HG03558 (cell line): ENCODE measurements around the gene CNFN.
"Not testable (repeated sequence)": the region's sequence is repeated elsewhere in the genome, so short reads cannot be mapped to it uniquely, and the experiment has no call there.

Source experiments
- ATAC-seq: cut with Tn5 transposase; IDR thresholded peaks from one replicate; pipeline ENCODE4 v1.9.1; 2021; ENCODE audit warnings: moderate number of reproducible peaks; ENCODE audit not compliant: unreplicated experiment; ENCODE audit errors: extremely low read depth

Gene CNFN

DNA sequence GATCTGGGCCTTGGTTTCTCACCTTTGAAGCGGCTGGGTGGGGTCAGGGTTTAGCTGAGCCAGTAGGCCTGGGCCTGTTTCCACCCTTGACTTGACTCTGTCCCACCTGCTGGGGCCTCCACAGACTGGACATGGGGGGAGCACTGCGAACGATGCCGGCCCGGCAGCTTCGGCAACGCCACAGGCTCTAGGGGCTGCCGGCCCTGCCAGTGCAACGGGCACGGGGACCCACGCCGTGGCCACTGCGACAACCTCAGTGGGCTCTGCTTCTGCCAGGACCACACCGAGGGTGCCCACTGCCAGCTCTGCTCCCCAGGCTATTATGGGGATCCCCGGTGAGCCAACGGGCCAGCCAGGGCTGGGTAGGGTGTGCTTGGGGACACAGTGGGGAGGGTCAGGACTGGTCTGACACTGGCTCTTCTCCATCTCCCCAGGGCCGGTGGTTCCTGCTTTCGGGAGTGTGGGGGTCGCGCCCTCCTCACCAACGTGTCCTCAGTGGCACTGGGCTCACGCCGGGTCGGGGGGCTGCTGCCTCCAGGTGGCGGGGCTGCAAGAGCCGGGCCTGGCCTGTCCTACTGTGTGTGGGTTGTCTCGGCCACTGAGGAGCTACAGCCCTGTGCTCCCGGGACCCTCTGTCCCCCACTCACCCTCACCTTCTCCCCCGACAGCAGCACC lies 36.6 kb downstream of the CNFN start:
- no peak for ATAC-seq

- ATAC-seq = no peak
These were observed 37.5 kb downstream of the CNFN start for GRCh38 chr19:42352301-42353259.

DNA sequence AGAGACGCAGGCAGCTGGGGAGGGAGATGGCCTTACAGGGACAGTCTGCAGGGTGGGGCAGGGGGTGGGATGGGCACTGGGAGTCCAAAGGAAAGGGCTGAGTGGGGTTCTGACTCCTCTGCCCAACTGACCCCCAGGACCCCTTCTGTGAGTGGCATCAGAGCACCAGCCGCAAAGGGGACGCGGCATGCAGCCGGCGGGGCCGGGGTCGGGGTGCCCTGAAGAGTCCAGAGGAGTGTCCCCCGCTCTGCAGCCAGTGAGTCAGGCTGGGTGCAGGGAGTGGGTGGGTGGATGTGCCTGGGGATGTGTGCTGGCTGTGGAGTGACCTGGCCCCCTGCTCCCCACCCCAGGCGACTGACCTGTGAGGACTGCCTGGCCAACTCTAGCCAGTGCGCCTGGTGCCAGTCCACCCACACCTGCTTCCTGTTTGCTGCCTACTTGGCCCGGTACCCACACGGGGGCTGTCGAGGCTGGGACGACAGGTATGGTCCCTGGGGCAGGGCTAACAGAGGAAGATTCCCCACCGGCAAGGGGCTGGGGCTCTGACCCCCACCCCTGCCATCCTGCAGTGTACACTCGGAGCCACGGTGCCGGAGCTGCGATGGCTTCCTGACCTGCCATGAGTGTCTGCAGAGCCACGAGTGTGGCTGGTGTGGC lies 38.9 kb downstream of the CNFN start:
- ATAC-seq = no peak

- ATAC-seq = no peak
These were observed 39.7 kb downstream of the CNFN start for GRCh38 chr19:42350417-42350816.

GRCh38 chr19:42349378-42350107 lies 40.6 kb downstream of the CNFN start:
- no peak for ATAC-seq

GRCh38 chr19:42348211-42348610 lies 41.9 kb downstream of the CNFN start:
- no peak for ATAC-seq

- no peak for ATAC-seq
These were observed 44.8 kb downstream of the CNFN start for GRCh38 chr19:42345191-42345812.

GRCh38 chr19:42344336-42344893 lies 45.7 kb downstream of the CNFN start:
- no peak for ATAC-seq

DNA sequence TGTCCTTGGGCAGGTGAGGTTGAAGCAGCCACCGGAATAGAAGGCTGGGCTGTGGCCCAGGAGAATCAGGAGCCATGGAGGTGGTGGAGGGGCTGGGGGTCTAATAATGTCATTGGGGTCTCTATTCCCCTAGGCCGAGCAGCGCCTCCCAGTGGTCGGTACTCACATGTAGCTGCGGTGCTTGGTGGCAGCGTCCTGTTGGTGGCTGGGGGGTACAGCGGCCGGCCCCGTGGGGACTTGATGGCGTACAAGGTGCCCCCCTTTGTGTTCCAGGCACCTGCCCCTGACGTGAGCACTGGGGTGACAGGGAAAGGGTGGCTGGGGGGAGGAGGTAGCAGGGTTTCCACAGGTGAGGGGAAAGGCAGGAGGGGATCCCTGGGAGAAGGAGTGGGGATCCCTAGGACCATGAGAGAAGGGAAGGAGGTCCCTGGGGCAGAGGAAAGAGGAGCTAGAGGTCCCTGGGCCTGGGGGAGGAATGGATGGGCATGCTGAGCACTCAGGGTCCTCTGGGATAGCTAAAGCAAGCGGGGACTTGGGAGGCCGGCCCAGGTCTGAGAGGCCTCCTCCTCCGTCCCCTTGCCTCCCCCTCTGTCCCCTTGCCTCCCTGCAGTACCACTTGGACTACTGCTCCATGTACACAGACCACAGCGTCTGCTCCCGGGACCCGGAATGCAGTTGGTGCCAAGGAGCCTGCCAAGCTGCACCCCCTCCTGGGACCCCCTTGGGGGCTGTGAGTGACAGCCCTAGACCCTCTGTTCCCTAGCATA lies 46.6 kb downstream of the CNFN start:
- ATAC-seq = no peak

DNA sequence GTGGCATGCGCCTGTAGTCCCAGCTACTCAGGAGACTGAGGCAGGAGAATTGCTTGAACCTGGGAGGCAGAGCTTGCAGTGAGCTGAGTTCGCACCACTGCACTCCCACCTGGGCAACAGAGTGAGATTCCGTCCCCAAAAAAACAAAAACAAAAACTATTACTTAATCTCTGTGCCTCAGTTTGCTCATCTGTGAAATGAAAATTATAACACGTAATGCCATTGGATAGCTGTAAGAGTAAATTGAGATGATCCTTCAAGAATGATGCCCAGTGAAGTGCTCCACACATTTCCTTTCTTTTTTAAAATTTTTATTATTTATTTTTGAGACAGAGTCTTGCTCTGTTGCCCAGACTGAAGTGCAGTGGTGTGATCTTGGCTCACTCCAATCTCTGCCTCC lies 50.2 kb downstream of the CNFN start:
- not testable (repeated sequence) for ATAC-seq

DNA sequence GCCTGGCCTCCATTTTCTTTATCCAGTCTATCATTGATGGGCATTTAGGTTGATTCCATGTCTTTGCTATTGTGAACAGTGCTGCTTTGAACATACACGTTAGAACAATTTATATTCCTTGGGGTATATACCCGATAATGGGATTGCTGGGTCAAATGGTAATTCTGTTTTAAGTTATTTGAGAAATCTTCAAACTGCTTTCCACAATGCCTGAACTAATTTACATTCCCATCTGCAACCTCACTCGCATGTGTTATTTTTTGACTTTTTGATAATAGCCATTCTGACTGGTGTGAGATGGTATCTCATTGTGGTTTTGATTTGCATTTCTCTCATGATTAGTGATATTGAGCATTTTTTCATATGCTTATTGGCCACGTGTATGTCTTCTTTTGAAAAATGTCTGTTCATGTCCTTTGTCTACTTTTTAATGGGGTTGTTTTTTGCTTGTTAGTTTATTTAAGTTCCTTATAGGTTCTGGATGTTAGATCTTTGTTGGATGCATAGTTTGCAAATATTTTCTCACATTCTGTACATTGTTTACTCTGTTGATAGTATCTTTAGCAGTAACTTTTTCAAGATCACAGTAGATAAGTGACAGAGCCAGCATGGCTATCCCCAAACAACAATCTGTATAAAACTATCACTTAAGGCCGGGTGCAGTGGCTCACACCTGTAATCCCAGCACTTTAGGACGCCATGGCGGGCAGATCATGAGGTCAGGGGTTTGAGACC lies 50.8 kb downstream of the CNFN start:
- ATAC-seq = not testable (repeated sequence)
